Gastroesophageal sphincter (tissue), 4 donors: ENCODE data around the gene CYP1A2. TPM values are rescaled to one million over a fixed set of nuclear protein-coding genes. Genes with fewer than 3 reads are reported as not detected.

ENCODE experiments used
- ATAC-seq: fragments of 150-250 bp; one replicate; pipeline ENCODE4 v1.9.1; 2016; ENCODE audit warnings: mild to moderate bottlenecking, moderate library complexity
- H3K27ac ChIP-seq, 4 donors: fragments of 200-600 bp; sonication (generic) in 3 of 4; 1 replicate in 3 of 4; 2 replicates in 1 of 4; pipeline ENCODE4 v1.5.1; 2016 to 2019
- H3K27me3 ChIP-seq: fragments of 200-600 bp; sonication (generic); one replicate; pipeline ENCODE4 v1.5.1; 2019
- H3K36me3 ChIP-seq, 2 donors: fragments of 200-600 bp; sonication (generic); one replicate each; pipeline ENCODE4 v1.5.1; 2019; ENCODE audit warnings: control low read depth in 1 of 2
- H3K4me1 ChIP-seq, 3 donors: fragments of 200-600 bp; sonication (generic); 1 replicate in 2 of 3; 2 replicates in 1 of 3; pipeline ENCODE4 v1.5.1; 2016 to 2019; ENCODE audit warnings: control low read depth in 2 of 3
- H3K4me3 ChIP-seq, 2 donors: fragments of 200-600 bp; sonication (generic); one replicate each; pipeline ENCODE4 v1.5.1; 2019; ENCODE audit warnings: mild to moderate bottlenecking in 1 of 2, moderate library complexity in 1 of 2
- H3K9me3 ChIP-seq, 3 donors: fragments of 200-600 bp; sonication (generic); one replicate each; pipeline ENCODE4 v1.5.1; 2017 to 2019; ENCODE audit warnings: control low read depth in 2 of 3
- CTCF ChIP-seq, 4 experiments: fragments of 200-600 bp in 2 of 4; fragments of 450-650 bp in 2 of 4; sonication (generic) in 1 of 4; IDR thresholded peaks; one replicate each; pipeline ENCODE4 v1.5.1; 2017 to 2019; ENCODE audit warnings: antibody characterized with exemption in 4 of 4, mild to moderate bottlenecking in 2 of 4, moderate library complexity in 2 of 4
- EP300 ChIP-seq: sonication (generic); formaldehyde crosslinking; IDR thresholded peaks from one replicate; pipeline ENCODE4 v1.6.1; 2017; ENCODE audit warnings: antibody characterized with exemption, mild to moderate bottlenecking
- POLR2A ChIP-seq, 2 donors: fragments of 450-650 bp; IDR thresholded peaks; one replicate each; pipeline ENCODE4 v1.6.1; 2017; ENCODE audit warnings: antibody characterized with exemption in 2 of 2, mild to moderate bottlenecking in 2 of 2, moderate library complexity in 1 of 2
- POLR2AphosphoS5 ChIP-seq: sonication (generic); formaldehyde crosslinking; IDR thresholded peaks from one replicate; pipeline ENCODE4 v1.6.1; 2017; ENCODE audit warnings: antibody characterized with exemption
- WGBS, 2 donors: methylation state at CpG; one replicate each; pipeline ENCODE4 v1.1.5; 2018; ENCODE audit warnings: low coverage in 1 of 2; 5-methylcytosine and 5-hydroxymethylcytosine counted together
- total RNA-seq, 4 donors: library from RNA; depleted of rRNA; stranded (reverse); fragments of >200 nt; gene quantifications; one replicate each; pipeline ENCODE4 v1.1.0, GENCODE V29; 2016

The CYP1A2 gene
- total RNA-seq, 4 donors from 2014 or later, result not detected

- Histone ChIP-seq H3K36me3 (no peaks in the 10 kb centered on the region), H3K4me3 (no peak overlapping the region), H3K4me1 (peaks cover 0 to 26% (median 5%) of the 10 kb centered on the region in 3 donors), H3K27ac (no peak overlapping the region), H3K9me3 (no peaks in the 10 kb centered on the region), H3K27me3 (peaks cover 32% of the 10 kb centered on the region)
- TF ChIP-seq POLR2A (IDR thresholded peaks at IDR 0.05) (no peak), POLR2AphosphoS5 (no peak), CTCF (IDR thresholded peaks at IDR 0.05) (no peak), EP300 (no peak)
- ATAC-seq, result no peak
Measured at GRCh38 chr15:74724570-74725224, 23.9 kb upstream of the CYP1A2 start.

- Histone ChIP-seq H3K27ac (peak within 1 kb of the TSS in 1 of 4 donors; percentile 66), H3K9me3 (no peaks in the 10 kb centered on the region), H3K36me3 (no peaks in the 10 kb centered on the region), H3K4me3 (peak within 1 kb of the TSS; percentile 41 to 64), H3K27me3 (peaks cover 38% of the 10 kb centered on the region), H3K4me1 (peaks cover 0 to 26% (median 5%) of the 10 kb centered on the region in 3 donors)
- TF ChIP-seq EP300, result no peak
- no peak for TF ChIP-seq POLR2A (IDR thresholded peaks at IDR 0.05)
- TF ChIP-seq POLR2AphosphoS5, result no peak
- TF ChIP-seq CTCF (IDR thresholded peaks at IDR 0.05), result no peak
- peak; percentile 41 for ATAC-seq
- 0% methylated on average over 5 of the region's 10 CpGs; no CpG with 5 or more reads in 1 of the 2 donors for WGBS, 2 donors
Measured at GRCh38 chr15:74725225-74725774, 23.3 kb upstream of the CYP1A2 start, which contains the start of gene CYP1A1. CYP1A1 (minus strand) TSS chr15:74725528; CDS start chr15:74723097, 2,431 bp downstream.

DNA sequence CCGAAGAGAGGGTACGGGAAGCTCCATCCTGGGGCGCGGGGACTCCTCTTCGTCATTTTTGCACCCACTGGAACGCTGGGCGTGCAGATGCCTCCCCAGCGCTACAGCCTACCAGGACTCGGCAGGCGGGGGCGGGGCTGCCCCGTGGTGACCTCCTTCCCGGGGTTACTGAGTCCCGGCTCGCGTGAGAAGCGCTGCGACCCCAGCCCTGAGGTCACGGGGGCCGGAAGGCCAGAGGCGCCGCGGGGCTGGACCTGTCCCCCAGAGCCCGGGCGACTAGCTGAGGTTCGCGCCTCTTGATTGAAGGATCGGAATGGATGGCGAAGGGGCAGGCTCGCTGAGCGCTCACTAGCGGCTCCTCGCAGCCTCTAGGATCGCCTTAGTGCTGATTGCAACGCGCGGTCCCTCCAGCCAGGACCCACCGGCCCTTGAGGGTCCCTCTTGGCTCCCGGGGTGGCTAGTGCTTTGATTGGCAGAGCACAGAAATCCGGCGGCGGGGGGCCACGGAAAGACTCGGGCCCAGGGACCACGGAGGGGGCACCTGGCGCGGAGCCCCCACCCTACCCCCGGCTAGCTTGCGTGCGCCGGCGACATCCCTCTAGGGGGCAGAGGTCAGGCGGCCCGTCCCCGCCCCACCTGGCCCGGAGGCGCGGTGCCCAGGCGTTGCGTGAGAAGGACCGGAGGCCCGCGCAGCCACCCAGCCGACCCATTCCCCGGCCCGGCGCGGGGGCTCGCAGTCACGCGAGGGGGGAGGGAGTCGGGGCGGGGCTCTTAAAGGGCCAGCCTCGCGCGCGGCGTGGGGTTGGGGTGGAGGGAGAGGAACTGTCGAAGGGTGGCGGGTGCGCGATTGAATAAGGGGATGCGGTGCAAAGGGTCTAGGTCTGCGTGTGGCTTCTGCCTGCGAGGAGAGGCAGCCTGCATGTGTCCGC lies 22.5 kb upstream of the CYP1A2 start:
- peaks cover 0 to 26% (median 5%) of the 10 kb centered on the region in 3 donors for H3K4me1 ChIP-seq
- peak; percentile 65 for ATAC-seq
- no peaks in the 10 kb centered on the region for H3K36me3 ChIP-seq
- H3K9me3 ChIP-seq, result no peaks in the 10 kb centered on the region
- H3K4me3 ChIP-seq, result peak overlapping the region; percentile 41 to 64
- TF ChIP-seq EP300 (no peak), POLR2AphosphoS5 (no peak), POLR2A (IDR thresholded peaks at IDR 0.05) (no peak), CTCF (IDR thresholded peaks at IDR 0.05) (no peak)
- peak overlapping the region in 1 of 4 donors; percentile 66 for H3K27ac ChIP-seq
- WGBS, 2 donors, result no CpG with 5 or more reads among the region's 86 CpGs
- peaks cover 46% of the 10 kb centered on the region for H3K27me3 ChIP-seq

DNA sequence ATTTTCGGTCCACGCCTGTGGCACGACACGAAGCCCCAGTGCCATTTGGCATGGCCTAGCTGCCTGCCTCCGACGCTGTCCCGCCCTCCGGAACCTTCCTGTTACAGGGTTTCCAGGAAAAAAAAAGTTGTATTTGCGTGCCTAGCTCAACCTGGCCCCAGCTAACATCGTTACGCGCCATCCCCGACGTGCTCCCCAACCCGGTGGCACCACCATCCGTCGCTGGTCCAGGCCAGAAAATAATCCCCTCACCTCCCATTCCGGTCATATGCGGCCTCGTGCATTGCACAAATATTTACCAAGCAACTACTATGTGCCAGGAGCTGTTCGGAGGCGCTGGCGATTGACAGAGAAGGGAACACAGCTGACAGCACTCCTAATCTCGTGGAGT lies 21.9 kb upstream of the CYP1A2 start:
- no peaks in the 10 kb centered on the region for H3K36me3 ChIP-seq
- no peaks in the 10 kb centered on the region for H3K9me3 ChIP-seq
- H3K4me3 ChIP-seq, result peak overlapping the region; percentile 41 to 64
- peaks cover 0 to 26% (median 5%) of the 10 kb centered on the region in 3 donors for H3K4me1 ChIP-seq
- WGBS, 2 donors, result 25 to 37% methylated on average over 9 to 13 of the region's 24 CpGs
- H3K27ac ChIP-seq, result peak overlapping the region in 1 of 4 donors; percentile 66
- no peak for ATAC-seq
- no peak for TF ChIP-seq POLR2AphosphoS5
- TF ChIP-seq EP300, result no peak
- TF ChIP-seq CTCF (IDR thresholded peaks at IDR 0.05), result no peak
- TF ChIP-seq POLR2A (IDR thresholded peaks at IDR 0.05), result no peak
- H3K27me3 ChIP-seq, result peaks cover 53% of the 10 kb centered on the region
